Left ventricle myocardium inferior (tissue), 1 donor: ENCODE data around the gene MSH6. TPM values are rescaled to one million over a fixed set of nuclear protein-coding genes. Genes with fewer than 3 reads are reported as not detected.
A peak's percentile ranks its signal among the peaks of the same experiment; 100 is the strongest.
"Not testable (repeated sequence)": the region's sequence is repeated elsewhere in the genome, so short reads cannot be mapped to it uniquely, and the experiment has no call there.

Source experiments
- DNase-seq: peaks from one replicate; pipeline ENCODE4 v3.0.0-alpha.2; 2020
- H3K27ac ChIP-seq: fragments of 200-600 bp; replicated peaks from 2 replicates; pipeline ENCODE4 v1.8.0; 2021
- H3K27me3 ChIP-seq: fragments of 200-600 bp; 2 replicates; pipeline ENCODE4 v1.8.0; 2021; ENCODE audit warnings: low read depth
- H3K36me3 ChIP-seq: fragments of 200-600 bp; 2 replicates; pipeline ENCODE4 v1.8.0; 2021
- H3K4me1 ChIP-seq: fragments of 200-600 bp; 2 replicates; pipeline ENCODE4 v1.8.0; 2021
- H3K4me3 ChIP-seq: fragments of 200-600 bp; 2 replicates; pipeline ENCODE4 v1.8.0; 2021; ENCODE audit warnings: mild to moderate bottlenecking, moderate library complexity
- H3K9me3 ChIP-seq: fragments of 200-600 bp; replicated peaks from 2 replicates; pipeline ENCODE4 v1.8.0; 2021
- intact Hi-C: fragments of 100-400 bp; cut with micrococcal nuclease; formaldehyde crosslinking; loops from one replicate; pipeline ENCODE4 v1.11.0; 2022
- total RNA-seq: library from RNA; stranded (reverse); fragmentation: NEBNext Ultra II Directional; extraction: Animal tissue kit (Norgen Biotek cat#: 25700); gene quantifications from one replicate; pipeline ENCODE4 v1.2.1, GENCODE V29; 2021
- TF ChIP-seq, protein P1 (sequence below): fragments of 200-600 bp; IDR thresholded peaks from 2 replicates; pipeline ENCODE4 v1.8.0; 2021; ENCODE audit warnings: antibody characterized with exemption, mild to moderate bottlenecking, borderline replicate concordance
- donor health status: DM: no; HTN: yes; CAD: no; lungs with severe emphysema.

MSH6 gene
- total RNA-seq, 1 donor from 2014 or later, result 21.5 TPM

- no peaks in the 10 kb centered on the region for H3K27me3 ChIP-seq
- intact Hi-C loops, result no loop called here
- no peak overlapping the region for H3K4me3 ChIP-seq
These were observed 59.9 kb downstream of the MSH6 start for GRCh38 chr2:47842846-47843245.

DNA sequence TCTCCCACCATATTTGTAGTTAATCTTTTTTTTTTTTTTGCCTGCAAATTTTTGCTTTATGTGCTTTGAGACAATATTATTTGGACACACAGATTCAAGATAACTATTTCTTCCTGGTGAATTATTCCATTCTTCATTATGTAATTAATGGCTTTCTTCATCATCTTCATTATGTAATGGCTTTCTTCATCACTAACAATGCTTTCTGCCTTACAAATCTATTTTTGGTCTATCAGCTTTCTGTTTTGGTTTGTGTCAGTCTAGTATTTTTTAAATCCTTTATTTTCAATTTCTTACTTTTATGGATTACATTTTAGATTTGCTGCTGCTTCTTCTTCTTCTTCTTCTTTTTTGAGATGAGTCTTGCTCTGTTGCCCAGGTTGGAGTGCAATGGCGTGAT is 60.5 kb downstream of the MSH6 start:
- no peaks in the 10 kb centered on the region for H3K27me3 ChIP-seq
- peaks cover 13% of the 10 kb centered on the region for H3K36me3 ChIP-seq
- H3K9me3 ChIP-seq, result no peaks in the 10 kb centered on the region
- H3K4me1 ChIP-seq, result peaks cover 57% of the 10 kb centered on the region
- TF ChIP-seq, protein P1, sequence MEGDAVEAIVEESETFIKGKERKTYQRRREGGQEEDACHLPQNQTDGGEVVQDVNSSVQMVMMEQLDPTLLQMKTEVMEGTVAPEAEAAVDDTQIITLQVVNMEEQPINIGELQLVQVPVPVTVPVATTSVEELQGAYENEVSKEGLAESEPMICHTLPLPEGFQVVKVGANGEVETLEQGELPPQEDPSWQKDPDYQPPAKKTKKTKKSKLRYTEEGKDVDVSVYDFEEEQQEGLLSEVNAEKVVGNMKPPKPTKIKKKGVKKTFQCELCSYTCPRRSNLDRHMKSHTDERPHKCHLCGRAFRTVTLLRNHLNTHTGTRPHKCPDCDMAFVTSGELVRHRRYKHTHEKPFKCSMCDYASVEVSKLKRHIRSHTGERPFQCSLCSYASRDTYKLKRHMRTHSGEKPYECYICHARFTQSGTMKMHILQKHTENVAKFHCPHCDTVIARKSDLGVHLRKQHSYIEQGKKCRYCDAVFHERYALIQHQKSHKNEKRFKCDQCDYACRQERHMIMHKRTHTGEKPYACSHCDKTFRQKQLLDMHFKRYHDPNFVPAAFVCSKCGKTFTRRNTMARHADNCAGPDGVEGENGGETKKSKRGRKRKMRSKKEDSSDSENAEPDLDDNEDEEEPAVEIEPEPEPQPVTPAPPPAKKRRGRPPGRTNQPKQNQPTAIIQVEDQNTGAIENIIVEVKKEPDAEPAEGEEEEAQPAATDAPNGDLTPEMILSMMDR, result no peak
- DNase-seq, result no peak
- no peak overlapping the region for H3K4me3 ChIP-seq
- intact Hi-C loops, result no loop called here
- no peak overlapping the region for H3K27ac ChIP-seq

More at GRCh38 chr2:47842846-47843245, 59.9 kb downstream of the MSH6 start:
- Histone ChIP-seq H3K4me1 (peaks cover 56% of the 10 kb centered on the region), H3K27ac (no peak overlapping the region), H3K36me3 (peaks cover 19% of the 10 kb centered on the region), H3K9me3 (no peaks in the 10 kb centered on the region)
- DNase-seq, result no peak
- TF ChIP-seq, protein P1, result no peak

DNA sequence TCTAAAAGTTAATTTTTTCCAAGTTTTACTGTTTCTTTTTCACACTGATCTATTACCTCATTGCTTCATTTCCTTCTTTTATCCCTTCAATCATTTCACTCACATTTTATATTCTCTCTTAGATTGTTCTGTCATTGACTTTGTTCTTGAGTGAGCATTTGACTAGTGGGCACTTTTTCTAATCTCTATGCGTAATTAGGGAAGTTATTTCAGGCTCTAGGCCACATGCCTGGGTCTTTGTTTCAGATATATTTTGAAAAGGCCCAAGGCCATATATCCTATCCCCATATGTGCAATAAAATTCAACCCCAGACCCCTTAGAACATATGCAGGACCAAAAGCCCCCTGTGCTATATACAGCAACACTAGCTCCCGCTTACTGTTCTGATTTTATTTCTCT is 61.2 kb downstream of the MSH6 start:
- Histone ChIP-seq H3K4me1 (peaks cover 62% of the 10 kb centered on the region), H3K36me3 (peaks cover 6% of the 10 kb centered on the region)
- intact Hi-C loops, result no loop called here

DNA sequence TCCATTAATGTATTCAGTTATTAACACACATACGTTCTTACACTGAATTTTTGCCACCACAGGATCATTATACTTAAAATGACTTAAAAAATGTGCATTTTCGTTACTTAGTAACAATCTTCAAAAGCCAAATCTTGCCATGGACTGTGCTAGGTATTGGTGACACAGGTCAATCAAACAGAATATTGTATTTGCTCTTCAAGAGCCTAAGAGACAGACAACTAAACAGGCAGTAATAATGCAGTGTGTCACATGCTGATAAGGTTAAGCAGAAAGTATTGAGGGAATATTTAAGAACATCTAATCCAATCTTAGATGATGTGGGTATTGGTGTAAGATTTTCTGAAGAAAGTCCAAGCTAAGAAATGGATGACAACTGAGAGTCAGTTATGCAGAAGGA is 66.4 kb downstream of the MSH6 start:
- Histone ChIP-seq H3K36me3 (no peaks in the 10 kb centered on the region), H3K4me1 (peaks cover 77% of the 10 kb centered on the region), H3K27ac (no peak overlapping the region), H3K9me3 (no peaks in the 10 kb centered on the region), H3K27me3 (no peaks in the 10 kb centered on the region), H3K4me3 (no peak overlapping the region)
- no peak for DNase-seq
- TF ChIP-seq, protein P1, result no peak
- intact Hi-C loops, result no loop called here

More for the DNA sequence above, 61.2 kb downstream of the MSH6 start:
- H3K27me3 ChIP-seq, result no peaks in the 10 kb centered on the region
- H3K9me3 ChIP-seq, result no peaks in the 10 kb centered on the region
- H3K27ac ChIP-seq, result peak overlapping the region; percentile 31
- no peak overlapping the region for H3K4me3 ChIP-seq
- TF ChIP-seq, protein P1, result no peak
- no peak for DNase-seq

GRCh38 chr2:47850198-47850597 is 67.3 kb downstream of the MSH6 start:
- Histone ChIP-seq H3K36me3 (no peaks in the 10 kb centered on the region), H3K27ac (no peak overlapping the region), H3K9me3 (no peaks in the 10 kb centered on the region), H3K4me1 (peaks cover 74% of the 10 kb centered on the region), H3K27me3 (no peaks in the 10 kb centered on the region), H3K4me3 (no peak overlapping the region)
- DNase-seq, result no peak
- TF ChIP-seq, protein P1, result no peak
- intact Hi-C loops, result no loop called here

- intact Hi-C loops, H3K36me3 ChIP-seq, H3K27me3 ChIP-seq, DNase-seq, H3K4me3 ChIP-seq, H3K27ac ChIP-seq, H3K9me3 ChIP-seq: not testable (repeated sequence)
- H3K4me1 ChIP-seq, result peaks cover 81% of the 10 kb centered on the region
These were observed 70.3 kb downstream of the MSH6 start for GRCh38 chr2:47853067-47853777.
